Activated B cell treated with CpG ODN at 0.5 μM for 24 hours (primary cell): Measurements from ENCODE around the gene NCSTN. TPM values are rescaled to one million over a fixed set of nuclear protein-coding genes. Genes with fewer than 3 reads are reported as not detected.

Source experiments
- ATAC-seq: fragments of 200-7000 bp; cut with Tn5 transposase; one replicate; pipeline ENCODE4 v1.10.0; 2021; ENCODE audit warnings: low read depth, mild to moderate bottlenecking, moderate library complexity
- CTCF ChIA-PET: fragments of 350-600 bp; sonication (Branson Sonifier 250); formaldehyde crosslinking; loops from one replicate; lab custom pipeline; 2021; ENCODE audit warnings: antibody characterized with exemption; lab: Charles Lee
- POLR2A ChIA-PET: fragments of 350-600 bp; sonication (Branson Sonifier 250); formaldehyde crosslinking; loops from one replicate; lab custom pipeline; 2021; ENCODE audit warnings: antibody characterized with exemption; lab: Charles Lee
- DNase-seq: peaks from one replicate; pipeline ENCODE4 v3.0.0; 2022
- H3K27ac Mint-ChIP-seq: one replicate; pipeline ENCODE4 v1.8.0; 2020; ENCODE audit warnings: mixed read lengths
- H3K27me3 Mint-ChIP-seq: one replicate; pipeline ENCODE4 v1.8.0; 2021; ENCODE audit warnings: mixed read lengths
- H3K36me3 Mint-ChIP-seq: one replicate; pipeline ENCODE4 v1.8.0; 2021; ENCODE audit warnings: low read depth, mixed read lengths
- H3K4me1 Mint-ChIP-seq: one replicate; pipeline ENCODE4 v1.8.0; 2021; ENCODE audit warnings: mixed read lengths
- H3K4me3 Mint-ChIP-seq: one replicate; pipeline ENCODE4 v1.8.0; 2020; ENCODE audit warnings: mild to moderate bottlenecking, mixed read lengths
- H3K9me3 Mint-ChIP-seq: one replicate; pipeline ENCODE4 v1.8.0; 2020; ENCODE audit warnings: mixed read lengths
- intact Hi-C: fragments of 100-400 bp; cut with micrococcal nuclease; formaldehyde crosslinking; loops from one replicate; pipeline ENCODE4 v1.15.1; 2024
- total RNA-seq: library from RNA; stranded (reverse); gene quantifications from 2 replicates; pipeline ENCODE4 v1.2.3, GENCODE V29; 2022
- TF ChIP-seq, protein P1 (sequence below): fragments of 200-600 bp; IDR thresholded peaks from one replicate; pipeline ENCODE4 v1.8.0; 2022; ENCODE audit warnings: antibody characterized with exemption, mild to moderate bottlenecking

The NCSTN gene
- total RNA-seq, 1 donor from 2014 or later, result 118 TPM

DNA sequence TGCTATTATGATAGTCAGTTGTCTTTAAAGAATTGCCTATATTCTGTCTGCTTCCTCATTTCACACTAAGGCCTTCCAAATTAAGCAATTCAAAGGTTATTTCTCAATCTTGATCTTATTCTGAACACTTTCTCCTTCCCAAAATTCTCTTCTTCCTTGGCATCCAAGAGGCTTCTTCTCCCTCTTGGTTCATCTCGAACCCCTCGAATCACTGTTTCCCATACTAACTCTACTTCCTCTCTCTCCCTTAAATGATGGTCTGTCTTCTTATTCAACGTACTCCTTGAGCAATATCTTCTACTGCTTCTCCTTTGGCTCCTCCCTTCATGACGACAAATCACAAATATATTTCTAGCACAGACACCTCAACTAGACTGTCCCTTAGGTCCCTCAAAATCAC, 4.6 kb upstream of the NCSTN start:
- TF ChIP-seq, protein P1, sequence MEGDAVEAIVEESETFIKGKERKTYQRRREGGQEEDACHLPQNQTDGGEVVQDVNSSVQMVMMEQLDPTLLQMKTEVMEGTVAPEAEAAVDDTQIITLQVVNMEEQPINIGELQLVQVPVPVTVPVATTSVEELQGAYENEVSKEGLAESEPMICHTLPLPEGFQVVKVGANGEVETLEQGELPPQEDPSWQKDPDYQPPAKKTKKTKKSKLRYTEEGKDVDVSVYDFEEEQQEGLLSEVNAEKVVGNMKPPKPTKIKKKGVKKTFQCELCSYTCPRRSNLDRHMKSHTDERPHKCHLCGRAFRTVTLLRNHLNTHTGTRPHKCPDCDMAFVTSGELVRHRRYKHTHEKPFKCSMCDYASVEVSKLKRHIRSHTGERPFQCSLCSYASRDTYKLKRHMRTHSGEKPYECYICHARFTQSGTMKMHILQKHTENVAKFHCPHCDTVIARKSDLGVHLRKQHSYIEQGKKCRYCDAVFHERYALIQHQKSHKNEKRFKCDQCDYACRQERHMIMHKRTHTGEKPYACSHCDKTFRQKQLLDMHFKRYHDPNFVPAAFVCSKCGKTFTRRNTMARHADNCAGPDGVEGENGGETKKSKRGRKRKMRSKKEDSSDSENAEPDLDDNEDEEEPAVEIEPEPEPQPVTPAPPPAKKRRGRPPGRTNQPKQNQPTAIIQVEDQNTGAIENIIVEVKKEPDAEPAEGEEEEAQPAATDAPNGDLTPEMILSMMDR, result no peak
- Mint-ChIP-seq H3K4me3 (no peak overlapping the region), H3K36me3 (peaks cover 75% of the 10 kb centered on the region), H3K9me3 (no peaks in the 10 kb centered on the region), H3K27me3 (no peaks in the 10 kb centered on the region), H3K4me1 (peaks cover 30% of the 10 kb centered on the region), H3K27ac (no peak overlapping the region)
- intact Hi-C loops, result no loop called here
- DNase-seq (no peak), ATAC-seq (no peak)
- POLR2A ChIA-PET, result no interaction called here
- CTCF ChIA-PET, result interaction anchor here (1.5 kb wide), 1 partner anchor 47 kb away, joined by 3 read pairs; no protein-coding TSS in a partner anchor

GRCh38 chr1:160340146-160340545, 3.0 kb upstream of the NCSTN start:
- ChIA-PET POLR2A (no interaction called here), CTCF (no interaction called here)
- Mint-ChIP-seq H3K4me1 (peaks cover 41% of the 10 kb centered on the region), H3K36me3 (peaks cover 77% of the 10 kb centered on the region), H3K4me3 (no peak overlapping the region), H3K9me3 (no peaks in the 10 kb centered on the region), H3K27me3 (no peaks in the 10 kb centered on the region), H3K27ac (no peak overlapping the region)
- DNase-seq (no peak), ATAC-seq (no peak)
- TF ChIP-seq, protein P1, result no peak
- intact Hi-C loops, result loop anchor here (5.0 to 10.0 kb wide), 2 partner anchors 33 to 145 kb away; no protein-coding TSS in a partner anchor

DNA sequence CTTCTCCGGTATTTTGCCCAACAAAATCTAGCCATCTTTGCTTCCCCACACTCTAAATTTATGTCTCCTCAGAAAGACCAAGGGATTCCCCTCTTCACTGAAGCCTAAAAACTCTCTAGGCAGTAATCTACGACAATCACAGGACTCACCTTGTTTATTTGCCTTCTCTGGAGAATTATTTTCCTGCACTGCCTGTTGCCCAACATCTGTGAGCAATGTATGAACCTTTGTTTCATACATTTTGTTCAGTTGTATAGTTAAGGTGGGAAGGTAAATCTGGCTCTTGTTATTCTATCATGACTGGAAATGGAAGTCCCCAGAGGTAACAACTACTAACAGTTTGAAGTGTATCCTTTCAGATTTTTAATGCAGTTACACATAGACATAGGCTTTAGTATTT, 2.3 kb upstream of the NCSTN start:
- DNase-seq, result no peak
- TF ChIP-seq, protein P1, result no peak
- Mint-ChIP-seq H3K4me3 (no peak overlapping the region), H3K27ac (peak overlapping the region; percentile 20), H3K36me3 (peaks cover 78% of the 10 kb centered on the region), H3K4me1 (peaks cover 47% of the 10 kb centered on the region), H3K27me3 (no peaks in the 10 kb centered on the region), H3K9me3 (no peaks in the 10 kb centered on the region)
- ChIA-PET POLR2A (no interaction called here), CTCF (interaction anchor here (1.5 kb wide), 1 partner anchor 27 kb away, joined by 3 read pairs; no protein-coding TSS in a partner anchor)
- intact Hi-C loops, result loop anchor here (5.0 to 10.0 kb wide), 2 partner anchors 34 to 144 kb away; no protein-coding TSS in a partner anchor
- no peak for ATAC-seq

DNA sequence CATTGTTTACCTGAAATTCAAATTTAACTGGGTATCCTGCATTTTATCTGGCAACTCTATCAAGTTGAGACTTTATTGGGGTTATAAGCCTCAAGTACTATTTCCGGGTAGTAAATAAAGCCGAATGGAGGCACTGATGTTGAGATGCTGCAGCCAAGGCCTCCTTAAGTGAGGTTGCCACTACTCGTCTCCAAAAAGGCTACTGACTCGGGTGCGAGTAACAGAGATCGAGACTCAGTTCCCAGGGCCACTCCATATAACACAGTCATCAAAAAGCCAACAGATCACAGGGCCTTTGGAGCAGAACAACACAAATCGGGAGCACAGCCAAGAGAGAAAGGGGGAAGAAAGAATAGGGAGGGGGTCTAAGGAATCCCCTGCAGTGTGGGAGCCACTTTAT, 657 bp upstream of the NCSTN start:
- POLR2A ChIA-PET, result interaction anchor here (1.0 kb wide), 1 partner anchor 80 kb away, joined by 6 read pairs; the partner anchor contains the start of gene DCAF8
- CTCF ChIA-PET, result interaction anchor here (1.1 to 1.5 kb wide), 3 partner anchors 12 to 34 kb away, joined by 3 to 4 read pairs (median 3); no protein-coding TSS in a partner anchor
- Mint-ChIP-seq H3K27ac (peak overlapping the region; percentile 98), H3K4me3 (peak overlapping the region; percentile 99), H3K4me1 (peaks cover 63% of the 10 kb centered on the region), H3K36me3 (peaks cover 73% of the 10 kb centered on the region), H3K9me3 (no peaks in the 10 kb centered on the region), H3K27me3 (no peaks in the 10 kb centered on the region)
- intact Hi-C loops, result loop anchor here (2.0 to 10.0 kb wide), 3 partner anchors 35 to 142 kb away; partner anchors contain the start of gene DCAF8
- ATAC-seq, result peak; percentile 0
- TF ChIP-seq, protein P1, result no peak
- DNase-seq, result no peak

DNA sequence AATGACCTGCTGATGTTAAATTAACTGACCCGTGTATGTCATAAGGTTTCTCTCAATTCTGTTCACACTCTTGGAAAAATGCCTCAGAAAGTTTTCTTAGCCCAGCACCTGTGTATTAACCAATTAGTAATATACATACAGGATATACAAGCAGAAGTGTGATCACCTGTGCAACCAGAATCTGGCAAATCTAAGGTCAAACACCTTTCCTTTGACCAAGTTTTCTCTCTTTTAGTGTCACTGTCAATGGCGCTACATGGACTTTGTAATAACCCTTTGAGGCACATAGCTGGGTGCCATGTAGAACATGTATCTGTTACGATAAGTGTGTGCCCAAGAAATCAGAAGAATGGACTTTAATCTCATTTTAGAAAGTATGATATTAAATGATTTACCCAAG, 1.1 kb downstream of the NCSTN start:
- no peak for ATAC-seq
- peaks cover 68% of the 10 kb centered on the region for H3K4me1 Mint-ChIP-seq
- peaks cover 70% of the 10 kb centered on the region for H3K36me3 Mint-ChIP-seq
- peak overlapping the region; percentile 99 for H3K4me3 Mint-ChIP-seq
- intact Hi-C loops, result loop anchor here (5.0 to 10.0 kb wide), 2 partner anchors 37 to 141 kb away; no protein-coding TSS in a partner anchor
- POLR2A ChIA-PET, result interaction anchor here (1.3 kb wide), 1 partner anchor 31 kb away, joined by 5 read pairs; no protein-coding TSS in a partner anchor
- TF ChIP-seq, protein P1, result no peak
- H3K27ac Mint-ChIP-seq, result peak overlapping the region; percentile 98
- CTCF ChIA-PET, result interaction anchor here (0.9 to 1.3 kb wide), 2 partner anchors 10 to 196 kb away, joined by 3 to 4 read pairs; no protein-coding TSS in a partner anchor
- H3K9me3 Mint-ChIP-seq, result no peaks in the 10 kb centered on the region
- H3K27me3 Mint-ChIP-seq, result no peaks in the 10 kb centered on the region
- no peak for DNase-seq
